ENCODE data around the gene ELK4.

ELK4 gene

GRCh38 chr1:205594846-205595245 is 37.0 kb downstream of the ELK4 start:
- no peak for DNase-seq

GRCh38 chr1:205593967-205594366 is 37.8 kb downstream of the ELK4 start:
- DNase-seq, result no peak

- no peak for DNase-seq
These were observed 38.3 kb downstream of the ELK4 start for GRCh38 chr1:205593532-205593931.

GRCh38 chr1:205592443-205593003 is 39.3 kb downstream of the ELK4 start:
- DNase-seq, result no peak

- peak; percentile 95 for DNase-seq
These were observed 40.1 kb downstream of the ELK4 start for GRCh38 chr1:205591522-205592351.

- DNase-seq, result no peak
These were observed 40.9 kb downstream of the ELK4 start for GRCh38 chr1:205590777-205591513.

- no peak for DNase-seq
These were observed 41.4 kb downstream of the ELK4 start for GRCh38 chr1:205590457-205590768.

GRCh38 chr1:205589618-205590456 is 42.0 kb downstream of the ELK4 start:
- no peak for DNase-seq

- DNase-seq, result no peak
These were observed 42.8 kb downstream of the ELK4 start for GRCh38 chr1:205589046-205589445.

GRCh38 chr1:205588636-205589035 is 43.2 kb downstream of the ELK4 start:
- no peak for DNase-seq

GRCh38 chr1:205587581-205587980 is 44.2 kb downstream of the ELK4 start:
- DNase-seq, result no peak

- no peak for DNase-seq
These were observed 45.7 kb downstream of the ELK4 start for GRCh38 chr1:205585835-205586785.

- no peak for DNase-seq
These were observed 46.5 kb downstream of the ELK4 start for GRCh38 chr1:205585169-205585834.

GRCh38 chr1:205584732-205585131 is 47.1 kb downstream of the ELK4 start:
- no peak for DNase-seq

GRCh38 chr1:205583461-205584130 is 48.2 kb downstream of the ELK4 start:
- DNase-seq, result no peak

GRCh38 chr1:205582471-205583291 is 49.1 kb downstream of the ELK4 start:
- DNase-seq, result no peak

GRCh38 chr1:205582046-205582445 is 49.8 kb downstream of the ELK4 start:
- no peak for DNase-seq

GRCh38 chr1:205581321-205581980 is 50.4 kb downstream of the ELK4 start:
- DNase-seq, result no peak

GRCh38 chr1:205580923-205581180 is 51.0 kb downstream of the ELK4 start:
- no peak for DNase-seq

Measured in retina (tissue), 1 donor.